Uterine smooth muscle cell (primary cell): ENCODE results near the gene ADRA2C. TPM values are rescaled to one million over a fixed set of nuclear protein-coding genes. Genes with fewer than 3 reads are reported as not detected.

Experiments
- total RNA-seq: library from RNA; depleted of rRNA; stranded (reverse); fragments of >200 nt; gene quantifications from 2 replicates; pipeline ENCODE4 v1.2.3, GENCODE V29; 2014

Gene ADRA2C
- 1.2 and 1.5 TPM in 2 replicates for total RNA-seq

GRCh38 chr4:3766036-3766784, at the start of gene ADRA2C:
ADRA2C (plus strand) TSS chr4:3766385; CDS start chr4:3766607, 222 bp downstream.

Other genes starting within 250 kb of the ADRA2C start
- gene LRPAP1, start 234.0 kb upstream of the ADRA2C start, total RNA-seq = 88.3 and 187 TPM in 2 replicates